ENCODE data around the gene SYAP1. TPM values are rescaled to one million over a fixed set of nuclear protein-coding genes. Genes with fewer than 3 reads are reported as not detected.
A peak's percentile ranks its signal among the peaks of the same experiment; 100 is the strongest.
"Not testable (repeated sequence)": the region's sequence is repeated elsewhere in the genome, so short reads cannot be mapped to it uniquely, and the experiment has no call there.

SYAP1 gene
- total RNA-seq, 1 experiment from 2014 or later: 18.5 TPM

DNA sequence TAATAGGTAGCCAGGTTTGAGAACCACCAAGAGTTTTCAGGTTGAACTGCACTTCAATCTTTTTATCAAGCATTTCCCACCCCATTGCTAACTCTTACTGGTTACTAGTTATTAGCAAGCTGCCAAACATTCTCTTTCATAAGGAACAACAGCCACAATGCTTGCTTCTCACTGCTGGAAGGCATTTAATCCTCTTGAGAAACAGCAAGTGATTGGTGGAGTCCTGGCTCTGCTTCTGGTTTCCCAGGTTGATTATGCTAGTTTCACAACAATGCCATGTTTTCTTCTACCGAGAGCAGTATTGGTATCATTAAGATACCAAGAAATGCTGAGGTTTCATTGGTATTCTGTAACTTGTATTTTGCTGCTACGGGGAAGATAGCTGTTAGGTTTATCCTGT, 34.6 kb downstream of the SYAP1 start:
- Mint-ChIP-seq H3K27ac (no peak overlapping the region), H3K36me3 (peaks cover 41% of the 10 kb centered on the region), H3K9me3 (no peaks in the 10 kb centered on the region), H3K4me3 (no peak overlapping the region), H3K4me1 (0 out of 2 replicates have a peak, but pooled peaks cover 4% of the 10 kb centered on the region), H3K27me3 (ENCODE audit: low read depth) (no peaks in the 10 kb centered on the region)
- ChIA-PET CTCF (no interaction called here), POLR2A (no interaction called here)
- no peak for DNase-seq (ENCODE audit: low spot score)
- TF ChIP-seq OVOL2 (CRISPR knock-in tag; IDR thresholded peaks at IDR 0.05; ENCODE audit: borderline replicate concordance): no peak
- no peak for TF ChIP-seq CBFB (CRISPR knock-in tag; IDR thresholded peaks at IDR 0.05; ENCODE audit: low read depth)
- no peak for TF ChIP-seq JAZF1 (CRISPR knock-in tag; IDR thresholded peaks at IDR 0.05)
- no peak for TF ChIP-seq ATF1 (CRISPR knock-in tag; IDR thresholded peaks at IDR 0.05)
- no peak for TF ChIP-seq CREB1 (CRISPR knock-in tag; IDR thresholded peaks at IDR 0.05)
- TF ChIP-seq, protein P1, sequence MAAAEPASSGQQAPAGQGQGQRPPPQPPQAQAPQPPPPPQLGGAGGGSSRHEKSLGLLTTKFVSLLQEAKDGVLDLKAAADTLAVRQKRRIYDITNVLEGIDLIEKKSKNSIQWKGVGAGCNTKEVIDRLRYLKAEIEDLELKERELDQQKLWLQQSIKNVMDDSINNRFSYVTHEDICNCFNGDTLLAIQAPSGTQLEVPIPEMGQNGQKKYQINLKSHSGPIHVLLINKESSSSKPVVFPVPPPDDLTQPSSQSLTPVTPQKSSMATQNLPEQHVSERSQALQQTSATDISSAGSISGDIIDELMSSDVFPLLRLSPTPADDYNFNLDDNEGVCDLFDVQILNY (CRISPR knock-in tag; IDR thresholded peaks at IDR 0.05): no peak
- TF ChIP-seq, protein P2, sequence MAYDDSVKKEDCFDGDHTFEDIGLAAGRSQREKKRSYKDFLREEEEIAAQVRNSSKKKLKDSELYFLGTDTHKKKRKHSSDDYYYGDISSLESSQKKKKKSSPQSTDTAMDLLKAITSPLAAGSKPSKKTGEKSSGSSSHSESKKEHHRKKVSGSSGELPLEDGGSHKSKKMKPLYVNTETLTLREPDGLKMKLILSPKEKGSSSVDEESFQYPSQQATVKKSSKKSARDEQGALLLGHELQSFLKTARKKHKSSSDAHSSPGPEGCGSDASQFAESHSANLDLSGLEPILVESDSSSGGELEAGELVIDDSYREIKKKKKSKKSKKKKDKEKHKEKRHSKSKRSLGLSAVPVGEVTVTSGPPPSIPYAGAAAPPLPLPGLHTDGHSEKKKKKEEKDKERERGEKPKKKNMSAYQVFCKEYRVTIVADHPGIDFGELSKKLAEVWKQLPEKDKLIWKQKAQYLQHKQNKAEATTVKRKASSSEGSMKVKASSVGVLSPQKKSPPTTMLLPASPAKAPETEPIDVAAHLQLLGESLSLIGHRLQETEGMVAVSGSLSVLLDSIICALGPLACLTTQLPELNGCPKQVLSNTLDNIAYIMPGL (CRISPR knock-in tag; IDR thresholded peaks at IDR 0.05): no peak
- no peak for TF ChIP-seq ZBTB21 (CRISPR knock-in tag; IDR thresholded peaks at IDR 0.05; ENCODE audit: borderline replicate concordance)
- no peak for TF ChIP-seq TP53 (CRISPR knock-in tag; IDR thresholded peaks at IDR 0.05)
- no peak for TF ChIP-seq ZNF396 (CRISPR knock-in tag; IDR thresholded peaks at IDR 0.05; ENCODE audit: borderline replicate concordance)
- TF ChIP-seq IRF2 (CRISPR knock-in tag; IDR thresholded peaks at IDR 0.05; ENCODE audit: borderline replicate concordance, low read depth): no peak
- no peak for TF ChIP-seq ZNF423 (CRISPR knock-in tag; IDR thresholded peaks at IDR 0.05)
- no peak for TF ChIP-seq MXD4 (CRISPR knock-in tag; IDR thresholded peaks at IDR 0.05; ENCODE audit: borderline replicate concordance)
- TF ChIP-seq, protein P3, sequence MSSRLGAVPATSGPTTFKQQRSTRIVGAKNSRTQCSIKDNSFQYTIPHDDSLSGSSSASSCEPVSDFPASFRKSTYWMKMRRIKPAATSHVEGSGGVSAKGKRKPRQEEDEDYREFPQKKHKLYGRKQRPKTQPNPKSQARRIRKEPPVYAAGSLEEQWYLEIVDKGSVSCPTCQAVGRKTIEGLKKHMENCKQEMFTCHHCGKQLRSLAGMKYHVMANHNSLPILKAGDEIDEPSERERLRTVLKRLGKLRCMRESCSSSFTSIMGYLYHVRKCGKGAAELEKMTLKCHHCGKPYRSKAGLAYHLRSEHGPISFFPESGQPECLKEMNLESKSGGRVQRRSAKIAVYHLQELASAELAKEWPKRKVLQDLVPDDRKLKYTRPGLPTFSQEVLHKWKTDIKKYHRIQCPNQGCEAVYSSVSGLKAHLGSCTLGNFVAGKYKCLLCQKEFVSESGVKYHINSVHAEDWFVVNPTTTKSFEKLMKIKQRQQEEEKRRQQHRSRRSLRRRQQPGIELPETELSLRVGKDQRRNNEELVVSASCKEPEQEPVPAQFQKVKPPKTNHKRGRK (CRISPR knock-in tag; IDR thresholded peaks at IDR 0.05; ENCODE audit: borderline replicate concordance): no peak
- no peak for TF ChIP-seq RELA (CRISPR knock-in tag; IDR thresholded peaks at IDR 0.05; ENCODE audit: borderline replicate concordance)
- TF ChIP-seq GABPB1 (CRISPR knock-in tag; IDR thresholded peaks at IDR 0.05): no peak
- TF ChIP-seq ZNF138 (CRISPR knock-in tag; conservative IDR thresholded peaks at IDR 0.05): no peak
- TF ChIP-seq ZNF121 (CRISPR knock-in tag; IDR thresholded peaks at IDR 0.05): no peak
- TF ChIP-seq, protein P4, sequence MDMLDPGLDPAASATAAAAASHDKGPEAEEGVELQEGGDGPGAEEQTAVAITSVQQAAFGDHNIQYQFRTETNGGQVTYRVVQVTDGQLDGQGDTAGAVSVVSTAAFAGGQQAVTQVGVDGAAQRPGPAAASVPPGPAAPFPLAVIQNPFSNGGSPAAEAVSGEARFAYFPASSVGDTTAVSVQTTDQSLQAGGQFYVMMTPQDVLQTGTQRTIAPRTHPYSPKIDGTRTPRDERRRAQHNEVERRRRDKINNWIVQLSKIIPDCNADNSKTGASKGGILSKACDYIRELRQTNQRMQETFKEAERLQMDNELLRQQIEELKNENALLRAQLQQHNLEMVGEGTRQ (CRISPR knock-in tag; IDR thresholded peaks at IDR 0.05): no peak
- no peak for ATAC-seq

DNA sequence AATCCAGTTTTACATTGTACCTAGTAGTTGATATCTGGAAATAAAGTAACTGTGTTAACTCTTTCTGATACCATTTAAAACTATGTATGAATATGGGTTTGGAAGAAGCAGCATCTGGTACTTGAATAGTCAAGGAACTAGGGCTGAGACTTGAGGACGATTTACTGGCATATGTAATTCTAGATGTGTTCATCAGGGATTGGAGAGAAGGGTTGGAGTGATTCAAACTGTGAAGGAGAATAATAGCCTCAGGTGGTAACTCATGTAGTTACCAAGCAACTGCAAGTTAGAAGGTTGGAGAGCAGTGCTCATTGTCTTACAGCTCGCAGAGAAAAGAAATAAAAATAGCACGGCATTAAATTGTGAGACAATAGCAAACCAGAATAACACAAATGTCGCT, 37.3 kb downstream of the SYAP1 start:
- CTCF ChIA-PET: no interaction called here
- H3K27ac Mint-ChIP-seq: peak overlapping the region; percentile 13; the same call in 1 of the 2 replicates
- TF ChIP-seq, protein P5, sequence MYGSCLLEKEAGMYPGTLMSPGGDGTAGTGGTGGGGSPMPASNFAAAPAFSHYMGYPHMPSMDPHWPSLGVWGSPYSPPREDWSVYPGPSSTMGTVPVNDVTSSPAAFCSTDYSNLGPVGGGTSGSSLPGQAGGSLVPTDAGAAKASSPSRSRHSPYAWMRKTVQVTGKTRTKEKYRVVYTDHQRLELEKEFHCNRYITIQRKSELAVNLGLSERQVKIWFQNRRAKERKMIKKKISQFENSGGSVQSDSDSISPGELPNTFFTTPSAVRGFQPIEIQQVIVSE (CRISPR knock-in tag; IDR thresholded peaks at IDR 0.05; ENCODE audit: borderline replicate concordance): no peak
- TF ChIP-seq, protein P6, sequence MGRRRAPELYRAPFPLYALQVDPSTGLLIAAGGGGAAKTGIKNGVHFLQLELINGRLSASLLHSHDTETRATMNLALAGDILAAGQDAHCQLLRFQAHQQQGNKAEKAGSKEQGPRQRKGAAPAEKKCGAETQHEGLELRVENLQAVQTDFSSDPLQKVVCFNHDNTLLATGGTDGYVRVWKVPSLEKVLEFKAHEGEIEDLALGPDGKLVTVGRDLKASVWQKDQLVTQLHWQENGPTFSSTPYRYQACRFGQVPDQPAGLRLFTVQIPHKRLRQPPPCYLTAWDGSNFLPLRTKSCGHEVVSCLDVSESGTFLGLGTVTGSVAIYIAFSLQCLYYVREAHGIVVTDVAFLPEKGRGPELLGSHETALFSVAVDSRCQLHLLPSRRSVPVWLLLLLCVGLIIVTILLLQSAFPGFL (CRISPR knock-in tag; IDR thresholded peaks at IDR 0.05; ENCODE audit: borderline replicate concordance): no peak
- TF ChIP-seq, protein P7, sequence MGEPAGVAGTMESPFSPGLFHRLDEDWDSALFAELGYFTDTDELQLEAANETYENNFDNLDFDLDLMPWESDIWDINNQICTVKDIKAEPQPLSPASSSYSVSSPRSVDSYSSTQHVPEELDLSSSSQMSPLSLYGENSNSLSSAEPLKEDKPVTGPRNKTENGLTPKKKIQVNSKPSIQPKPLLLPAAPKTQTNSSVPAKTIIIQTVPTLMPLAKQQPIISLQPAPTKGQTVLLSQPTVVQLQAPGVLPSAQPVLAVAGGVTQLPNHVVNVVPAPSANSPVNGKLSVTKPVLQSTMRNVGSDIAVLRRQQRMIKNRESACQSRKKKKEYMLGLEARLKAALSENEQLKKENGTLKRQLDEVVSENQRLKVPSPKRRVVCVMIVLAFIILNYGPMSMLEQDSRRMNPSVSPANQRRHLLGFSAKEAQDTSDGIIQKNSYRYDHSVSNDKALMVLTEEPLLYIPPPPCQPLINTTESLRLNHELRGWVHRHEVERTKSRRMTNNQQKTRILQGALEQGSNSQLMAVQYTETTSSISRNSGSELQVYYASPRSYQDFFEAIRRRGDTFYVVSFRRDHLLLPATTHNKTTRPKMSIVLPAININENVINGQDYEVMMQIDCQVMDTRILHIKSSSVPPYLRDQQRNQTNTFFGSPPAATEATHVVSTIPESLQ (CRISPR knock-in tag; IDR thresholded peaks at IDR 0.05): no peak
- no peak for TF ChIP-seq TCF7 (CRISPR knock-in tag; IDR thresholded peaks at IDR 0.05; ENCODE audit: low read depth)
- no peak for TF ChIP-seq OVOL2 (CRISPR knock-in tag; IDR thresholded peaks at IDR 0.05; ENCODE audit: borderline replicate concordance)
- no peak for TF ChIP-seq NFATC4 (CRISPR knock-in tag; IDR thresholded peaks at IDR 0.05)
- no peak overlapping the region for H3K4me3 Mint-ChIP-seq
- H3K27me3 Mint-ChIP-seq (ENCODE audit: low read depth): no peaks in the 10 kb centered on the region
- 0 out of 2 replicates have a peak, but pooled peaks cover 4% of the 10 kb centered on the region for H3K4me1 Mint-ChIP-seq
- DNase-seq (ENCODE audit: low spot score) (no peak), ATAC-seq (no peak)
- POLR2A ChIA-PET: no interaction called here
- H3K9me3 Mint-ChIP-seq: no peaks in the 10 kb centered on the region
- H3K36me3 Mint-ChIP-seq: peaks cover 43% of the 10 kb centered on the region

DNA sequence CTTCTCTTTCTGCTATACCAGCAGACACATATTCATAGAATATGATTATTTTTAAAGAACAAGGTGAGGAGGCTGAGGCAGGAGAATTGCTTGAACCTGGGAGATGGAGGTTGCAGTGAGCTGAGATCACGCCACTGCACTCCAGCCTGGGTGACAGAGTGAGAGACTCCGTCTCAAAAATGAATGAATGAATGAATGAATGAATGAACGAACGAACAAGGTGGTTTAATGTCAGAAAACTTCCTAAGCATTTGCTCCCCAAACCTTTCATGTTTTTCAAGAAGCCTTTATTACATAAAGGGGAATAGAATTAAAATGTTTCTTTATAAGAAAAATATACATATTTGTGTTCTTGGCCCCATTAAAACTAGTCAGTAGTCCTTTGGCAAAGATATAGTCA, 42.1 kb downstream of the SYAP1 start:
- peaks cover 22% of the 10 kb centered on the region for H3K36me3 Mint-ChIP-seq
- ATAC-seq; H3K9me3 Mint-ChIP-seq; H3K27me3 Mint-ChIP-seq (ENCODE audit: low read depth); DNase-seq (ENCODE audit: low spot score); POLR2A ChIA-PET; H3K4me1 Mint-ChIP-seq; CTCF ChIA-PET; H3K27ac Mint-ChIP-seq; H3K4me3 Mint-ChIP-seq: not testable (repeated sequence)
